ENCODE data around the gene GSDME.

Gene GSDME

GRCh38 chr7:24659505-24659904, 97.8 kb downstream of the GSDME start:
- TF ChIP-seq CTCF (conservative IDR thresholded peaks at IDR 0.05; ENCODE audit: control insufficient read depth, insufficient read depth, low read depth, low read length), result no peak
- H3K4me3 ChIP-seq (ENCODE audit: control insufficient read depth, low read depth, low read length), result no peak overlapping the region
- DNase-seq (ENCODE audit: low read depth), result no peak

- no peak for DNase-seq (ENCODE audit: low read depth)
- TF ChIP-seq CTCF (conservative IDR thresholded peaks at IDR 0.05; ENCODE audit: control insufficient read depth, insufficient read depth, low read depth, low read length), result no peak
- H3K4me3 ChIP-seq (ENCODE audit: control insufficient read depth, low read depth, low read length), result no peak overlapping the region
These were observed 99.3 kb downstream of the GSDME start for GRCh38 chr7:24657980-24658379.

GRCh38 chr7:24656608-24657007, 100.7 kb downstream of the GSDME start:
- no peak for DNase-seq (ENCODE audit: low read depth)
- no peak for TF ChIP-seq CTCF (conservative IDR thresholded peaks at IDR 0.05; ENCODE audit: control insufficient read depth, insufficient read depth, low read depth, low read length)
- H3K4me3 ChIP-seq (ENCODE audit: control insufficient read depth, low read depth, low read length), result no peak overlapping the region

- no peak overlapping the region for H3K4me3 ChIP-seq (ENCODE audit: control insufficient read depth, low read depth, low read length)
- TF ChIP-seq CTCF (conservative IDR thresholded peaks at IDR 0.05; ENCODE audit: control insufficient read depth, insufficient read depth, low read depth, low read length), result no peak
- DNase-seq (ENCODE audit: low read depth), result no peak
These were observed 103.0 kb downstream of the GSDME start for GRCh38 chr7:24654305-24654704.

GRCh38 chr7:24653316-24654085, 103.8 kb downstream of the GSDME start:
- H3K4me3 ChIP-seq (ENCODE audit: control insufficient read depth, low read depth, low read length), result no peak overlapping the region
- DNase-seq (ENCODE audit: low read depth), result no peak
- no peak for TF ChIP-seq CTCF (conservative IDR thresholded peaks at IDR 0.05; ENCODE audit: control insufficient read depth, insufficient read depth, low read depth, low read length)

GRCh38 chr7:24652251-24652939, 104.9 kb downstream of the GSDME start:
- DNase-seq (ENCODE audit: low read depth), result no peak
- TF ChIP-seq CTCF (conservative IDR thresholded peaks at IDR 0.05; ENCODE audit: control insufficient read depth, insufficient read depth, low read depth, low read length), result no peak
- H3K4me3 ChIP-seq (ENCODE audit: control insufficient read depth, low read depth, low read length), result no peak overlapping the region

All from fibroblast of mammary gland (primary cell).